ENCODE results near the gene NAGA.

DNA sequence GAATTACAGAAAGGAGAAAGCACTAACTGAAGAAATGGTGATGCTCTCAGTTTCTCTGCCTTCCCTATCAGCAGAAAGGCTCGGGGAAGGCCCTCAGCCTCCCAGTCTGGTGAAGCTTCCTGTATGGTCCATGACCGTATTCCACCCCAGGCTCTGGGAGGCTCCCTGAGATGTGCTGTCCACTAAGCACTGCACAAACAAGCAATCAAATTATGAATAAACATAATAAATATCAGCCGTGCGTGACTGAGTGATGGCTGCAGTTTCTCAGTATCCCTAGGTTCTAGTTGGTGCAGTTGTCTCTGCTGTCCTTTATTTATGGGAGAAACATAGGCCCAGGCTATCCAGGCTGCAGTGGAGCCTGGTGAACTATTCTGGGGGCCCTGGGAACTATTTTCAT is 12.5 kb upstream of the NAGA start:
- TF ChIP-seq CTCF (IDR thresholded peaks at IDR 0.05) (no peak), ZFX (IDR thresholded peaks at IDR 0.05; ENCODE audit: borderline replicate concordance) (no peak)

Measured in 22Rv1 (cell line).